Colonic mucosa (tissue), 4 donors: Measurements from ENCODE around the gene ZCCHC24. TPM values are rescaled to one million over a fixed set of nuclear protein-coding genes. Genes with fewer than 3 reads are reported as not detected.
A peak's percentile ranks its signal among the peaks of the same experiment; 100 is the strongest.

Experiments used
- DNase-seq: peaks from one replicate; pipeline ENCODE4 v3.0.0-alpha.2; 2020
- H3K27ac ChIP-seq: fragments of 200-600 bp; one replicate; pipeline ENCODE4 v1.8.0; 2021
- H3K27me3 ChIP-seq: fragments of 200-600 bp; one replicate; pipeline ENCODE4 v1.8.0; 2021
- H3K36me3 ChIP-seq: fragments of 200-600 bp; one replicate; pipeline ENCODE4 v1.8.0; 2021
- H3K4me1 ChIP-seq: fragments of 200-600 bp; one replicate; pipeline ENCODE4 v1.8.0; 2021; ENCODE audit warnings: mild to moderate bottlenecking
- H3K4me3 ChIP-seq: fragments of 200-600 bp; one replicate; pipeline ENCODE4 v1.8.0; 2021
- H3K9ac ChIP-seq, 2 donors: one replicate each; pipeline ENCODE4 v1.7.0; 2013; ENCODE audit warnings: control low read depth in 2 of 2, low read depth in 2 of 2, low read length in 2 of 2
- H3K9me3 ChIP-seq: fragments of 200-600 bp; one replicate; pipeline ENCODE4 v1.8.0; 2021
- intact Hi-C: fragments of 100-400 bp; cut with DNase I; formaldehyde crosslinking; loops from one replicate; pipeline ENCODE4 v1.14.1; 2022
- total RNA-seq, 2 donors: library from RNA; stranded (reverse); fragmentation: NEBNext Ultra II Directional in 1 of 2; extraction: Animal tissue kit (Norgen Biotek cat#: 25700) in 1 of 2; gene quantifications; one replicate each; pipeline ENCODE4 v1.2.1, GENCODE V29; 2021
- TF ChIP-seq, protein P1 (sequence below): fragments of 200-600 bp; IDR thresholded peaks from one replicate; pipeline ENCODE4 v1.8.0; 2022; ENCODE audit warnings: antibody characterized with exemption, mild to moderate bottlenecking
- donor health status: healthy.
- donor health status: DM: no; HTN: no; CAD: no.
- donor health status: DM: no; HTN: no; CAD: no.

The ZCCHC24 gene
- total RNA-seq, 2 donors from 2014 or later, result 4.6 to 19.1 TPM

DNA sequence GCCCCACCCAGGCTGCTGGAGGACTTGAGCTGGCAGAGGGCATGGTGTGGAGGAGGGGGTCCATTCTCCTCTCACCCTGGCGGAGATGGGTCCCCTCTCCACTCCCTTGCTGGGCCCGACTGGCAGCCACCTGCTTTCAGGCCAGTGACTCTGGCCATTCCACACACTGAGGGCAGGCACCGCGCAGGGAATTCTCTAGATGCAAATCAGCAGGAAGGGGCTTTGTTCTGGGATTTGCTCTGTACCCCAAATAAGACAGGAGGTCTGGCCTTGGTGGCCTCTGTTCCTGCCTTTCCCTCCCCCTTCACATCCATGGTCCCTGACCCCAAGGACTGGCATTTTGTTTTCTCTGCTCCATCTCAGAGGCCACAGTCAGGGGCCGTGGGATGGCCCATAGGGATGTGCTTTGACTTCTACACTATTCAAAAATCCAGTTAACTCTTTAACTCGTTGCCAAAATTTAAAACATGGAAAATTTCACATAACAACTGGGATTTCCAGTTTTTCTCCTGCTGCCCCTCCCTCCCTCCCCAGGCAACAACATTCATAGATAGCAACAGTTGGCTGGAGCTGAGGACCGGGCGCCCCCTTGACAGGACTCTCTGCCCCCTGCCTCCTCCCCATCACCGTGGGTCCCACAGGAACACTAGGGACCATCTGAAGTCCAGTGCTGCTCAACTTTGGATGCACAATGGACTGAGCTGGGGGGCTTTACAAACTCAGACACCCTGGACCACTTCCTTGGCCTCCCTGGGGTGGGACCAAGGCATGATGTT, 64.3 kb downstream of the ZCCHC24 start:
- intact Hi-C loops, result no loop called here
- DNase-seq, result peak; percentile 20
- H3K27ac ChIP-seq, result peak overlapping the region; percentile 42
- TF ChIP-seq, protein P1, sequence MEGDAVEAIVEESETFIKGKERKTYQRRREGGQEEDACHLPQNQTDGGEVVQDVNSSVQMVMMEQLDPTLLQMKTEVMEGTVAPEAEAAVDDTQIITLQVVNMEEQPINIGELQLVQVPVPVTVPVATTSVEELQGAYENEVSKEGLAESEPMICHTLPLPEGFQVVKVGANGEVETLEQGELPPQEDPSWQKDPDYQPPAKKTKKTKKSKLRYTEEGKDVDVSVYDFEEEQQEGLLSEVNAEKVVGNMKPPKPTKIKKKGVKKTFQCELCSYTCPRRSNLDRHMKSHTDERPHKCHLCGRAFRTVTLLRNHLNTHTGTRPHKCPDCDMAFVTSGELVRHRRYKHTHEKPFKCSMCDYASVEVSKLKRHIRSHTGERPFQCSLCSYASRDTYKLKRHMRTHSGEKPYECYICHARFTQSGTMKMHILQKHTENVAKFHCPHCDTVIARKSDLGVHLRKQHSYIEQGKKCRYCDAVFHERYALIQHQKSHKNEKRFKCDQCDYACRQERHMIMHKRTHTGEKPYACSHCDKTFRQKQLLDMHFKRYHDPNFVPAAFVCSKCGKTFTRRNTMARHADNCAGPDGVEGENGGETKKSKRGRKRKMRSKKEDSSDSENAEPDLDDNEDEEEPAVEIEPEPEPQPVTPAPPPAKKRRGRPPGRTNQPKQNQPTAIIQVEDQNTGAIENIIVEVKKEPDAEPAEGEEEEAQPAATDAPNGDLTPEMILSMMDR, result no peak
- no peaks in the 10 kb centered on the region for H3K9me3 ChIP-seq
- no peaks in the 10 kb centered on the region for H3K36me3 ChIP-seq
- no peaks in the 10 kb centered on the region for H3K27me3 ChIP-seq
- H3K9ac ChIP-seq, result peak overlapping the region; percentile 31 to 44
- H3K4me3 ChIP-seq, result no peak overlapping the region
- peaks cover 5% of the 10 kb centered on the region for H3K4me1 ChIP-seq

DNA sequence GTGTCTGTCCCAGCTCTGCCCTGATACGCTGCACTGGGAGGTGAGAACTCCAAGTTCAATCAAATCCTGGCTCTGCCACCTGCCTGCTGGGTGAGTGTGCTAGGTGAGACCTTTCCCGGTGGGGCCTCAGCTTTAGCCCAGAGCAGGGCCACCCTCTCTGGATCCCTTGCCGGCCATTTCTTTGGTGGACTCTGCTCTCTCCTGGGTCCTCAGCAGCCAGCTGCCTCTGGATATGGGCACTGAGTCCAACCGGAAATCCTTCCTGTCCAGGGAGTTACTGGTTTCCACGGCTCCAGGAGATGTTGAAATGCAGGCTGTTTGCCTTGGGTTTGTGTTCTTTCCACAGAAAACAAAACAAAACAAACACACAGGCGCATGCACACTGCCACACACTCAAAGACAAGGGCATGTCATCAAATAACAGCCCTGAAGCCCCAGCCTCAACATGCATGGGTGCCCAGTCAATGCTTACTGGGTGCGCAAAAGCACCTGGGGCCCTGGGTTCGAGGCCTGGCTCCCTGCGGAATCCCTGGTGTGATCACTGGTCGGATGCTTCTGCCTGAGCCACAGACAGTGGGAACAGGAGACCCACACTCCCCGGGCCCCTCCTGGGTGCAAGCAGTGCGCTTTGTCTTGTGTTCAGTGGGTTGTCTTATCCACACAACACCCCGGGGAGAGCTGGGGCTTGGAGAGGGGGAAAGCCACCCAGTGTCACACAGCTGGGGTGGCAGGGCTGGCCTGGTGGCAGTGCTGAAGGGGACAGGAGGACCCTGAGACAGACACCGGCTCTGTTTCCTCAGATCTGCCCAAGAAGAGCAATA, 65.1 kb downstream of the ZCCHC24 start:
- DNase-seq, result peak; percentile 51
- Histone ChIP-seq H3K4me3 (no peak overlapping the region), H3K27ac (peak overlapping the region; percentile 42), H3K36me3 (no peaks in the 10 kb centered on the region), H3K9me3 (no peaks in the 10 kb centered on the region), H3K9ac (peak overlapping the region; percentile 31 to 44), H3K27me3 (no peaks in the 10 kb centered on the region), H3K4me1 (peaks cover 5% of the 10 kb centered on the region)
- intact Hi-C loops, result no loop called here
- TF ChIP-seq, protein P1, result no peak

DNA sequence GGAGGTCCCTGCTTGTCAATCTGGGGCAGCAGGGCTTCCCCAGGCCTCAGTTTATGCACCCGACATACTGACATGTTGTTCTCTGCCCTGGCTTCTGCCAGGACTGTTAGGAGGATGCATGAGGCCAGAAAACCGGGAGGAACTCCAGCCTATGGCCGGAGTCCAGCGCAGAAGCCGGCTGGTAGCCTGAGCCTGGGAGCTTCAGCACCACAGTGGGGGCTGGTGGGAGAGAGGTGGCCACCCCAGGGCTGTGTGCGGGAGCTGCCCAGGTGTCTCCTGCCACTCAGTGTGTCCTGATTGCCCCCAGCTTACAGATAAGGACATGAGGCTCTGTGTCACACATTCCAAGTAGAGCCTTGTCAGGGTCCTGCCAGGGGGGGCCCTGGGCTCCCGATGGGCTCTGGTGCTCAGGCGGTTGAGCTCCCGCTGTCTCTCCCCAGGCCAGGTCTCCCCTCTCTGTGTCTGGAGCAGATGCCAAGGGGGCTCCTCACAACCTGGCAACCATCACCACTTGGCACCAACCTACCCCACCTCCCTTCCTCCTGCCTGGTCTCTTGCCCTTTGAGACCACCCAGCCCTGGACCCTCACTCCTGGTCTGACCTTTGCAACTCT, 65.8 kb downstream of the ZCCHC24 start:
- H3K9ac ChIP-seq, result peak overlapping the region in 1 of 2 donors; percentile 40
- no peaks in the 10 kb centered on the region for H3K27me3 ChIP-seq
- TF ChIP-seq, protein P1, result no peak
- H3K4me1 ChIP-seq, result peaks cover 5% of the 10 kb centered on the region
- H3K4me3 ChIP-seq, result no peak overlapping the region
- H3K9me3 ChIP-seq, result no peaks in the 10 kb centered on the region
- no peaks in the 10 kb centered on the region for H3K36me3 ChIP-seq
- H3K27ac ChIP-seq, result peak overlapping the region; percentile 42
- intact Hi-C loops, result no loop called here
- DNase-seq, result peak; percentile 24

DNA sequence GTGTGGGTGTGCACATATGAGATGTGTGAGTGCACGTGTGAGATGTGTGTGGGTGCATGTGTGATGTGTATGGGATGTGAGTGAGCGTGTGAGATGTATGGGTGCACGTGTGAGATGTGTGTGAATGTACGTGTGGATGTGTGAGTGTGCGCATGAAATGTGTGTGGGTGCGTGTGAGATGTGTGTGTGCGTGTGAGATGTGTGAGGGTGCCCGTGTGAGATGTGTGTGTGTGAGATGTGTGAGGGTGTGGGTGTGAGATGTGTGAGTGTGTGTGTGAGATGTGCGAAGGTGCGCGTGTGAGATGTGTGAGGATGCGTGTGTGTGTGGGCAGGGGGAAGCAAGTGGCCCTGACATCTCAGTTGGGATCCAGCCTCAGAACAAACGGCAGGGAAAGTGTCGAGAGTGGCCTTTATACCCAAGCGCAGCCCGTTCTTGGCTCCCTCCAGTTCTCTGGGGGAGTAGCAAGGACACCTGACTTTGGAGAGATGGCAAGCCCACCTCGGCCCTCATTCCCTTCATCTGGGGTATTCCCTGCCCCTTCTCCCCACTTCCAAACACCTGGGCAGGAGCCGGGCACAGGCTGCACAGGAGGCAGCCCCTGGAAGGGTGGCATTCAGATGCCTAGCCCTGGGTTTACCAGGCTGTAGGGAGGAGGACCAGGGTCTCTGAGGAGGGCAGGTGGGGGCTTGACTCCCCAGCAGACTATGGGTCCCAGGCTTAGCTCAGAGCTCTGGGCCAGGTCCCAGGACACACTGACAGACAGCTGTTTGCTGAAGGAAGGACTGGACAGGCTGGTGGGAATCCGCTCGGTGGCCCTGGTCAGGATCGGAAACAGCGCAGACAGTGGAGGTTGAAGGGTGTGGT, 66.5 kb downstream of the ZCCHC24 start:
- no peak overlapping the region for H3K4me3 ChIP-seq
- DNase-seq, result peak; percentile 16
- H3K9ac ChIP-seq, result no peak overlapping the region
- TF ChIP-seq, protein P1, result no peak
- intact Hi-C loops, result no loop called here
- H3K4me1 ChIP-seq, result peaks cover 5% of the 10 kb centered on the region
- no peaks in the 10 kb centered on the region for H3K9me3 ChIP-seq
- H3K27ac ChIP-seq, result peak overlapping the region; percentile 42
- H3K27me3 ChIP-seq, result no peaks in the 10 kb centered on the region
- H3K36me3 ChIP-seq, result no peaks in the 10 kb centered on the region

DNA sequence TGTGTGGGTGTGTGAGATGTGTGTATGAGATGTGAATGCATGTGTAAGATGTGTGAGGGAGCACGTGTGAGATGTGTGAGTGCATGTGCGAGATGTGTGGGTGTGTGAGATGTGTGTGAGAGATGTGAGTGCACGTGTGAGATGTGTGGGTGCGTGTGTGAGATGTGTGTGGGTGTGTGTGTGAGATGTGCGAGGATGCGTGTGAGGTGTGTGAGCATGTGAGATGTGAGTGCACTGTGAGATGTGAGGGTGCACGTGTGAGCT, 67.1 kb downstream of the ZCCHC24 start:
- H3K27ac ChIP-seq, result no peak overlapping the region
- no peaks in the 10 kb centered on the region for H3K36me3 ChIP-seq
- H3K9me3 ChIP-seq, result no peaks in the 10 kb centered on the region
- H3K4me1 ChIP-seq, result peaks cover 5% of the 10 kb centered on the region
- no peak for DNase-seq
- TF ChIP-seq, protein P1, result no peak
- H3K4me3 ChIP-seq, result no peak overlapping the region
- H3K27me3 ChIP-seq, result no peaks in the 10 kb centered on the region
- H3K9ac ChIP-seq, result no peak overlapping the region
- intact Hi-C loops, result no loop called here
